Suppressor macrophage treated with lipopolysaccharide for 4 hours (primary cell): ENCODE data around the gene BCKDHA.
"Not testable (repeated sequence)": the region's sequence is repeated elsewhere in the genome, so short reads cannot be mapped to it uniquely, and the experiment has no call there.

ENCODE experiments used
- DNase-seq: peaks from one replicate; pipeline ENCODE4 v3.0.0-alpha.2; 2020

BCKDHA gene

DNA sequence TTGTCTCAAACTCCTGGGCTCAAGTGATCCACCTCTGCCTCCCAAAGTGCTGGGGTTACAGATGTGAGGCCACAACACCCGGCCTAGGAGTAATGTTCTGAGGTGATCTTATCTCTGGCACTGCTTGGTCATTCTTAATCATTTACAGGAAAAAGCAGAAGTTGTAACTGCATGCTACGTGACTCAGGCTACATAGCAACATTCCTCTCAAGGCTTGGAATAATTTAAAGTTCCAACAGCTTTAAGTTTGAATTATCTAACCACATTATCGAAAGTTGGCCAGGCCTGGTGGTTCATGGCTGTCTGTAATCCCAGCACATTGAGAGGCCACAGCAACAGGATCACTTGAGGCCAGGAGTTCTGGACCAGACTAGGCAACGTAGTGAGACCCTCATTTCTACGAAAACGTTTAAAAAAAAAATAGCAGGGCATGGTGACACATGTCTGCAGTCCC is 29.7 kb upstream of the BCKDHA start:
- DNase-seq = peak; percentile 79

DNA sequence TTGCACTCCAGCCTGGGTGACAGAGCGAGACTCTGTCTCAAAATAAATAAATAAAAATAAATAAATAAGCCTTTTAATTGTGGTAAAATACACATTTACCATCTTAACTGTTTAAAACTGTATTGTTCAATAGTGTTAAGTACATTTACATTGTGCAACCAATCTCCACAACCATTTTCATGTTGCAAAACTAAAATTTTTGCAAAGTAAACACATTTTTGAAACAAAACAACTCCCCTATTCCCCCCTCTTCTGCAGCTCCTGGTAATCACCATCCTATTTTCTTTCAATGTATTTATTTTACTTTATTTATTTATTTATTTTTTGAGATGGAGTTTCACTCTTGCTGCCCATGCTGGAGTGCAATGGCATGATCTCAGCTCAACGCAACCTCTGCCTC is 27.8 kb upstream of the BCKDHA start:
- no peak for DNase-seq

DNA sequence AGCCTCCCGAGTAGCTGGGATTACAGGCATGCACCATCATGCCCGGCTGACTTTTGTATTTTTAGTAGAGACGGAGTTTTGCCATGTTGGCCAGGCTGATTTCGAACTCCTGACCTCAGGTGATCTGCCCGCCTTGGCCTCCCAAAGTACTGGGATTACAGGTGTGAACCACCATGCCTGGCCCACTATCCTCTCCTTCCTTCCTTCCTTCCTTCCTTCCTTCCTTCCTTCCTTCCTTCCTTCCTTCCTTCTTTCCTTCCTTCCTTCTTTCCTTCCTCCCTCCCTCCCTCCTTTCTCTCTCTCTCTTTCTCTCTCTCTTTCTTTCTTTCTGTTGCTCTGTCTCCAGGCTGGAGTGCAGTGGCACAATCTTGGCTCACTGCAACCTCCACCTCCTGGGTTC is 26.5 kb upstream of the BCKDHA start:
- not testable (repeated sequence) for DNase-seq

DNA sequence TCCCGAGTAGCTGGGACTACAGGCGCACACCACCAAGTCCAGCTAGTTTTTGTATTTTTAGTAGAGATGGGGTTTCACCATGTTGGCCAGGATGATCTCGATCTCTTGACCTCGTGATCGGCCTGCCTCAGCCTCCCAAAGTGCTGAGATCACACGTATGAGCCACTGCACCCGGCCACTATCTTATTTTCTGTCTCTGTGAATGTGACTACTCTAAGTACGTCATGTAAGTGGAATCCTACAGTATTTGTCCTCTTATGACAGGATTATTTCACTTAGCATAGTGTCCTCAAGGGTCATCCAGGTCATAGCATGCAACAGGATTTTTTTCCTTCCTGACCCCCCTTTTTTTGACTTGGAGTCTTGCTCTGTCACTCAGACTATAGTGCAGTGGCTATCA is 26.1 kb upstream of the BCKDHA start:
- no peak for DNase-seq

DNA sequence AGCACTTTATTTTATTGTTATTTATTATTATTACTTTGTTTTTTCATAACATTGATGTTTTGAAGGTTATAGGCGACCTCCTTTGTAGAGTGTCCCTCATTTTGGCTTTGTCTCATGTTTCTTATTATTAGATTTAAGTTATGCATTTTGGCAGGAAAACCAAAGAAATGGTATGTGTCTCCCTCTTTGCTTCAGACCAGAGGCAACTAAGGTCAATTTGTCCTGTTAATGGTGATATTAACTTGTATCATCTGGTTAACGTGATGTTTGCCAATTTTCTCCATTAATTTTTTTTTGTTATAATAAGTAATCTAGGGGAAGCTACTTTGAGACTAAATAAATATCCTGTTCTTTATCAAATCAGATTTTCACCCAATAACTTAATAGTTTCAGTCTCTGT is 25.1 kb upstream of the BCKDHA start:
- DNase-seq = no peak

DNA sequence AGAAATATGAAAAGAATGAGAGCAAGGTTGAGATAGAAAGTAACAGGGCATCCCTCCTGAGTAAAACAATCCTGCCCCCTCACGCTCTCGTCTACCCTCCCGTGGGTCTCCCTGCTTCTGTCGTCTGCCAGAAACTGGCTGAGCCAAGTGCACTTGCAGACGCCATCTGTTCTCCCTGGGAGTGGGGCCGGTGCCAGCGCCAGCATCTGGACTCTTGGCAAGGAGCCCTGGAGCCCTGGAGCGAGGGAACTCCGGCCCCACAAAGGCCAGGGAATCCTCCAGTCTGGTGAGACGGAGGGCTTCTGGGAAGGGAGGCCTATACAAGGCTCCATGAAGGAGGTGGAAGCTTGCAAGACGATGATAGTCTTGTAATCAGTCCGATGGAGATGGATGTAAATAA is 23.6 kb upstream of the BCKDHA start:
- DNase-seq = no peak

DNA sequence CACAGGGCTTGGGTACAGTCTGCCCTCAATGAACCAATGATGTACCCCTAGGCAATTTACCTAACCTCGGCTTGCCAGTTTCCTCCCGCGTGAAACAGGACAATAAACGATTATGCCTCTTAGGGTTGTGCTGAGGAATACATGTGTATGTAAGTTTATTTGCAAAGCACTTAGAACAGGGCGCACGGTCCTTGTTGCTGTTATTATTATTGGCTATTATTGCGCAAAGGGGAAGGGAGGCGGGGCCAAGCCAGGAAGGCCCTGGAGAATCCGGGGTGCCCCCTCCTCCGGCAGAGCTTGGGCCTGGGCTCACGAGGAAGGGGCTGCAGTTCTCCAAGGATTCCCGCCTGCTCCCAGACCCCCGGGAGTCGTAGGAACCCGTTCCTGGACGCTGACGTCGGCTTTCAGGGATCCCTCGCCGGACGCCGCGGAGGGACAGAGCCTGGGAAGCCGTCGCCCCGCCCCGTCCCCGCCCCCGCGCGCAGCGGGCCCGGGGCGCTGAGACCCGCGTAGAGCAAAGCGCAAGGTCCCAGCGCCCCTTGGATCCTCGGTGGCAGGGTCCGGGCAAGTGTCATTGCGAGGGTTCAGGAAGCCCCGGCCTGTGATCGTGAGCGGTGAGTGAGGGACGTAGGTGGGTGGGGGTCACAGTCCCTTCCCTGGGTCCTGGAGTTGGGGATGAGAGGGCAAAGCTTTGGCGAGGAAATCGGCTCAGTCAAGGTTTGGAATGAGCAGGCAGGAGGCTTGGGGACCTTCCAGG is 21.2 kb upstream of the BCKDHA start, which contains the start of gene TMEM91:
Gene TMEM91 (plus strand): TSS at position 293 of the 757 bp plus-strand sequence. CDS start 1,777 bp downstream, outside the sequence.
- DNase-seq = peak; percentile 35

DNA sequence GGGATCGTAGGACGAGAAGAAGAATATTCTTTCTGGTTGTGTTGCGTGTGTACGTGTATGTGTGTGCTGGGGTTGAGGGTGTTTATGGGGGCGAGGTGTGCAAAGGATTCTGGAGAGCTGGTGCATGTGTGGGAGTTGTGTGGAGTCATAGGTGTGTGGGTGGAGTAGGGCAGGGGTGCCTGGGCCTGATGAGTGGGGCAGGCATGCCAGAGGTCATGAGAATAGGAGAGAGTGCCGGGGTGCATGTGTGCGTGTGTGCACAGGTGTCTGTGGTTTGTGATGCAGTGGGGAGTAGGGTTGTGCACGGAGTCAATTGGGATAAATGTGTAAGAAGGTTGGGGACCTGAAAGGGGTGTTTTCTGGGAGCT is 20.6 kb upstream of the BCKDHA start:
- DNase-seq = peak; percentile 14

DNA sequence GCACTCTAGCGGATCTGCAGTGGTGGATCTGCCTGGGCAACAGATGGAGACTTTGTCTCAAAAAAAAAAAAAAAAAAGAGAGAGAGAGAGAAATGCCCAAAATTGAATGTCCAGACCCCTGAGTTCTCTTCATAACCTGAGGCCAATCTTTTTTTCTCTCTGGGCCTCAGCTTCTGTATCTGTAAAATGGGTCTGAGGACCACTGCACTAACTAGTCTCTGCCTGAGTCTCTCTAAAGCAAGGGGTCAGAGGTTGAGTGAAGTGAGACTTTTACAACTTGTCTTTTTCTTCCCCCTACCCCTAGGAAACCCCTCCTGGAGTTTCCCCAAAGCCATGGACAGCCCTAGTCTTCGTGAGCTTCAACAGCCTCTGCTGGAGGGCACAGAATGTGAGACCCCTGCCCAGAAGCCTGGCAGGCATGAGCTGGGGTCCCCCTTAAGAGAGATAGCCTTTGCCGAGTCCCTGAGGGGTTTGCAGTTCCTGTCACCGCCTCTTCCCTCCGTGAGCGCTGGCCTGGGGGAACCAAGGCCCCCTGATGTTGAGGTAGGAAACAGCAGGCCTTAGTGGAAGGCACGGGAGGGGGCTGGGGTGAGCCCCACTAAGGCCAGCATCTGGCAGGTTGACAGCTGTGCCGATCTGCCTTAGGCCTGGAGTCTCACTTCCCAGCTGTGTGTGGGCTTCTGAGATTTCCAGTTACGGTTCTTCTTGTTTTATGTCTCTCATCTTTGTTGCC is 19.5 kb upstream of the BCKDHA start:
- DNase-seq = peak; percentile 28

DNA sequence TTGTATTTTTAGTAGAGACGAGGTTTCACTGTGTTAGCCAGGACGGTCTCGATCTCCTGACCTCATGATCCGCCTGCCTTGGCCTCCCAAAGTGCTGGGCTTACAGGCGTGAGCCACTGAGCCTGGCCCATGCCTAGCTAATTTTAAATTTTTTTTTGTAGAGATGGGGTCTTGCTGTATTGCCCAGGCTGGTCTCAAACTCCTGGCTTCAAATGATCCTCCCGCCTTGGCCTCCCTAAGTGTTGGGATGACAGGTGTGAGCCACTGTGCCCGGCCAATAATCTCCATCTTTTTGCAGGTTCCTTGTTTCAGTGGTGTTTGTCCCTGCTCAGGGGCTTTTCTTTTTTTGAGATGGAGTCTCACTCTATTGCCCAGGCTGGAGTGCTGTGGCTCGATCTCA is 16.1 kb upstream of the BCKDHA start:
- not testable (repeated sequence) for DNase-seq

DNA sequence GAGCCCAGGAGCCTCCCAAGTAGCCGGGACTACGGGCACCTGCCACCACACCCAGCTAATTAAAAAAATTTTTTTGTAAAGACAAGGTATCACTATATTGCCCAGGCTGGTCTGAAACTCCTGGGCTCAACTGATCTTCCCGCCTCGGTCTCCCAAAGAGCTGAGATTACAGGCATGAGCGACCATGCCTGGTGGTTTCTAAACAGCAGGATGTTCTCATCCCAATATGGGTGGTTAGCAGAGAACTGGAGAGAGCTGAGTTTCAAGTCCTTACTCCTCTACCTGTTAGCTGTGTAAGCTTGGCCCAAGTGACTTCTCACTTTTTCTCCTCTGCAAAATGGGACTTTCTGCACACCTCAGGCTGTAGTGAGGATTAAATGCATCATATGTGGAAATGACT is 13.3 kb upstream of the BCKDHA start:
- DNase-seq = no peak

DNA sequence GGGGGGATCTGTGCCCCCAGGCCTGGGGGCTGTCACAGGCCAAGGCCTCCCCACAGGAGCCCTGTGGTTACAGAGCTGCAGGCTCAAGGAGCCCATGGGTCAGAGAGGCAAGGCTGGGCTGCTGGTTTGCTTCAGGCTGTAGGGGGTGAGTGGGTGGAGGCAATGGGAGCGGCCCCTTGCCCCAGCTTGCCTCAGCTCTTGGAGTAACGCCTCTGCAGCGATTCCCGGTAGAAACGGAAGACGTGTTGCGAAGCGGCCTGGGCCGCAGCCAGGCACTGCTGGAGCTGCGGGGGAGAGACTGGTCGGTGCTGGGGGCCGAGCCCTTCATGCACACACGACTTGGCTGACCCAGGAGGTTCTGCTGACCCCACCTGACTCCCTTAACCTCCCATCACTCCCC is 11.2 kb upstream of the BCKDHA start:
- no peak for DNase-seq

DNA sequence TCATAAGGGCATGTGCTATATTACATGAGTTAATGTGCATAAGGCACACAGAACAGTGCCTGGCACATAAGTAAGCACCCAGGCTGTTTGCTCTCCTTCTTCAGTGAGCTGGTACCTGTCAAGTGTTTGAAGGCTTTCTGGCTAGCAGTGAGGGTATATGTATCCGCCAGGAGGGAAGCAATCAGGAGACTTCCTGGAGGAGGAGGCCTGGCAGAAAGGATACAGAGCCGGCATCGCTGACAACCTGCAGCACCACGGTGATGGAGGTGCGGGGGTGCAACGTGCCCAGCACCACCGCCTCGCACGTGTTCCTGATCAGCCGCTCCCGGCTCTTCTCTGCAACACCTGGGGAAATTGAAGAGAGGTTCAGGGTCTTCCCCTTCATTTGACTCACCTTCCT is 6.0 kb upstream of the BCKDHA start:
- no peak for DNase-seq

DNA sequence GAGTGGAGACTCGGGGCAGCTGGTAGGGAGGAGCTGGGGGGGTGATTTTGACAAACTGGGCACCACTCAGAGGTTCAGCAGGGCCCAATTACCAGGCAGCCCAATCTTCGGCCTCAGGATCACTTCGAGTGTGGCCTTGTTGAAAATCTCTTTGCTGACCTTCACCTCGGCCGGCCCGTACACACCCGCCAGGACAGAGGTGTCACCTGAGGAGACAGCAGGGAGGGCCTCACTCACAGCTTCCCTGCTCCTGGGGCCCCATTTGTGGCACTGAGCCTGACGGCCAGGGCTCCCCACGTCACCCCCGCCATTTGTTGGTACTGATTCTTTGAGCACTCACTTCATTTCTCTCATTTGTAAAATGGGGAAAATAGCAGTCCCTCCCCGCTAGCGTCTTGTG is 4.8 kb upstream of the BCKDHA start:
- no peak for DNase-seq

DNA sequence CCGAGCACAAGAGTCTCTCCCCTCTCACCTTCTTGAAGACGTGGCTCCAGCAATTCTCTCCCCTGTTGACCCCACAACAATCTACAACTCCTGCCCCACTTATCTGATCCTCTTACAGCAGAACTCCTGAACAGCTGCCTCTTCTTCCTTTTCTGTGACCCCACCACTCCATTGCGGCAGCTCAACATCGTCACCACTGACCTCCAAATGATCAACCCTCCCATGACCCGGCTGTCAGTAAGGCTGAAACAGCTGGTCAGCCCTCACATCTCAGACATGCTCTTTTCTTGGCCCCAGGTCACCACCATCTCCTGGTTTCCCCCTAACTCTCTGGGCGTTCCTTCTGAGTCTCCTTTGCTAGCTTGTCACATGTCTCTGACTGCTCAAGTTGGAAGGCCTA is 2.3 kb upstream of the BCKDHA start:
- no peak for DNase-seq

DNA sequence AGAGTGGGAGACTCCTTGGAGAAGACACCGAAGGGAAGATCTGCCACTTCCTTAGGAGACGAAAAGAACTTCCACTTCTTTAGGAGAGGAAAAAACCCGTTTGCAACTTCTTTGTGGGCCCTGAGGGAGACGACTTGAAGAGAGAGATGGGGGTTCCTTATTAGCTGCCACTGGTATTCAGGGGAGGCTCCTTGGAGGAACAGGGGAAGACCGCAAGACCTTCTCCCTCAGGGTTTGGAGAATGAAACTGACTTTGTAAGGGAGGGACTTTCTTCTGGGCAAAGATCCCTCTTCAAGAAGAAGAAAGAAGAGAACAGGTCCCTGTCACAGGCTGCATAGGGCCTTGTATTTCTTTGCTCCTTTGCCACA is 416 bp downstream of the BCKDHA start:
- peak; percentile 42 for DNase-seq

DNA sequence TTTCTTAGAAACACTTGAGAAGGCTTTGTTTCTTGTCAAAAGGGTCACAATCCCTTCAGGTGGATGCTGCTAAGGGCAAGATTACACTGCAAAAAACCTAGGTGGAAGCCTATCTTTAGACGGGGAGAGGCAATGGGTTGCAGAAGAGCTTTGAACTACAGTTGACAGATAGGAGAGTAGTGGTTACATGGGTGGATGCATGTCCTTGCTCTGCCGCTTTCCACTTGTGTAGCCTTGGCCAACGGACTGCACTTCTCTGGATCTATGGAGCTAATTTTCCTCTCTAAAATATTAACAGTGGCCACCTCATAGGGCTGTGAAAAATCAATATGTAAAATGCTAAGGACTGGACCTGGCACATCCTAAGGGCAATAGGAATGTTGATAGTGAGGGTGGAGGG is 980 bp downstream of the BCKDHA start:
- no peak for DNase-seq

DNA sequence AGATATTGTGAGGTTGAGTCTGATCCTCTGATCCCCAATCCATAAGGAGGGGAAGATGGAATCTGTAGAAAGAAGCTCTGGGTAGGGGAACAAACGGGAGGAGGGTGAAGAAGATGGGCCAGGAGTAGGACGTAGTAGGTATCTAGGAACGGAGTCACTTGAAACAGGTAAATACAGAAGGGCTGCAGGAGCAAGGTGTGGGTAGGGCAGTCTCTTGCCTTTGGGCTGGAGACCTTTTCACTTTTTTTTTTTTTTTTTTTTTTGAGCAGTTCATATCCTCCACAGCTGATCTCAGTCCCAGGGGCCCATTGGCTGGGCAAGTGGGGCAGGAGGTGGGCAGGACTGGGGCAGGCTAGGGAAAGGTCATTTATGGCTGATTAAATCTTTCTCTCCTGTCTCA is 1.5 kb downstream of the BCKDHA start:
- DNase-seq = no peak

DNA sequence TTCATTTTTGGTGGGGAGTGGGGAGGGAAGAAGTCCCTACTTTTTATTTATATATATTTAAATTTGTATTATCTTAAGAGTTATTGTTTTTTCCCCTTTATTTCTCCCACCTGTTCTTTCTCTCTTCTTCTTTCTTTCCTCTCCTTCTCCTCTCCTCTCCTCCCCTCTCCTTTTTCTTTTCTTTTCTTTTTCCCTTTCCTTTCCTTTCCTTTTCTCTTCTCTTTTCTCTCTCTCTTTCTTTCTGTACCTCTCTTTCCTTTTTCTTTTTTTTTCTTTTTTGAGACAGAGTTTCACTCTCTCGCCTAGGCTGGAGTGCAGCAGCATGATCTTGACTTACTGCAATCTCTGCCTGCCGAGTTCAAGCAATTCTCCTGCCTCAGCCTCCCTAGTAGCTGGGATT is 1.9 kb downstream of the BCKDHA start:
- DNase-seq = no peak

DNA sequence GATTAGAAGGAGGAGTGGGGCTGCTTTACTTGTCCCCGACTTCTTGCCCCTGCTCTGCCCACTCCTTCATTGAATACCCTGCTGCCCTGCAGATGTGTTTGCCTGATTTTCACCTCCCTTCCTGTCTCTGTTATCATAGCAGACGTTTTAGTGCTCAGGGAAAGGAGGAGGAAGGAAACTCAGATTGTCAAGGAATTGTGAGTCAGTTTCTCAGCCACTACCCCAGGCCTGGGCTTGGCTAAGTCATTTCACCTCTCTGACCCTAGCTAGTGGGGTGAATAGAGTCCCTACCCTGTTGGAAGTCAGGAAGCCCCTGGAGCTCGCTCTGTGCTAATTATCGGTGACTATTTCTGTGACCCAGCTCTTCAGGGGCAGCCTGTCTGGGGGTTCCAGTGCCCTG is 3.9 kb downstream of the BCKDHA start:
- DNase-seq = no peak

DNA sequence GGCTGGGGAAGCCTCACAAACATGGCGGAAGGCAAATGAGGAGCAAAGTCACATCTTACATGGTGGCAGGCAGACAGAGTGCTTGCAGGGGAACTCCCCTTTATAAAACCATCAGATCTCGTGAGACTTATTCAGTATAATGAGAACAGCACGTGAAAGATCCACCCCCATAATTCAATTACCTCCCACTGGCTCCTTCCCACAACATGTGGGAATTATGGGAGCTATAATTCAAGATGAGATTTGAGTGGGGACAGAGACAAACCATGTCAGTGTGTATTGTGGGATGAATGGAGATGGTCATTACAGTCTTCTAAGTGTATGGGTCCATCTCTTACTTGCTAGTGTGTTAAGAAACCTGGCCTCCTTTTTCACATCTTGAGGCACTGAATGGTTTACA is 4.4 kb downstream of the BCKDHA start:
- no peak for DNase-seq

DNA sequence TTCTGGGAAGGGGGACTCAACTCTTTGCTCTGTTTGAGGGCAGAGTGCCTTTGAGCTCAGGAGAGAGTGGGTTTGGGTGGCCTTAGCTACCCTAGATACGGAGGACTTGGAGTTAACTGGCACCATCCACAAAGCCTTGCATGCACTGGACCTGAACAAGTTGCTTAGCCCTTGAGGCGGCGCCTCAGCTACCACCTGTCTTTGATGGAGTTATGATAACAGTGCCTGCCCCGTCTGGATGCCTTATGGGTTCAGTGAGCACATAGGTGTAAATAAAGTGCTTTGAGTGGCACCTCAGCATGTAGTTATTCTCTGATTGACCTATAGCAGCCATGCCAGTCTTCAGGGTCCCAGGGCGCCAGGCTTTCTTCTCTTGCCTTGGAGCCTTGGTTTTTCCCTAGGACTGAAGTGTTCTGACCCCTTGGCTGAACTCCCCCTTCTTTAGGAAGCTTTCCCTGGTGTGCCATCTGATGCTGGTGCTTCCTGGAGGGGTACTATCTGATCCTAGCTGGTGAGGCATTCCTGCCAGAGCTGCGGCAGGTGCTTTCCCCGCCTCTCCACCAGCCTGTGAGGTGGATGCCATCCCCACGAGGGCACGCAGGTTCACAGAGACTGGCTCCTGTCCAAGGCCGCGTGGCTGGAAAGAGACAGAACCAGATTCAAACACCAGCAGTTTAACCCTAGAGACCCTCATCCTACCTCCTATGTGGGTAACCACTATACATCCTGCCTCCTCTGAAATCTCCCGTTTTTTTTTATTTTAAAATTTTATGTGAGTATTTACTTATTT is 5.8 kb downstream of the BCKDHA start:
- DNase-seq = no peak

DNA sequence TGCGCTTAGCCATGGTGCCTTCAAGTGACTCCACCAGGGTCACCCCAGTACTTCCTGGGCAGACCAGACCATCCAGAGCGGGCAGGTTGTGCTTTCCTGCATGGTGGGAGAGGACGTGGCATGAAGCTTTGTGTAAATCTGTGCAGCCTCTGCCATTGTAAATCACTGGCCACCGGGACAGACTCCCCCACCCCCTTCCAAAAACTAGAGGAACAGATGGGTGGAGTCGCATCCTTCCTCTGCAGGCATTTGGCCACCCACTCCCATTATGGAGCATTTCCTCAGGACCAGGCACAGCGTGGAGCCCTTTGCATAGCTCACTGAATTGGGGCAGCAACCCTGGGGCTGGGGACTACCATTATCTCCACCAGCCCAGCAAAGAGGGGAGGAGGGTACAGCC is 8.2 kb downstream of the BCKDHA start:
- no peak for DNase-seq

DNA sequence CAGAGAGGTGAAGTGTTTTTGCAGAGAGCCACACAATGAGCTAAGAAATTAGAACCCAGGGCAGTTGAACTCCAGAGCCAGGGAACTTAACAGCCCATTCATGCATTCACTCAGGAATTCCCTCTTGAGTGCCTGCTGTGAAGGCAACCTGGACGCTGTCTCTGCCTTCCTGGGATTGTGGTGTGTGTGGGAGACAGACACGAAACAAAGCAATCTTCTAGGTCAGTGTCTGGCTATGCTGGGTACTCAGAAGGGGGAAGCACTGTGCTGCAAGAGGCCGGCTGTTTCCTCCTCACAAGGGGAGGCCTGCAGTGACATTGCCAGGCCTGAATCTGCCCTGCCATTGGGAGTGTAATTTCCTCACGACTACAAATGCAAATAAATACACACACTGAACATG is 9.7 kb downstream of the BCKDHA start:
- peak; percentile 59 for DNase-seq
